ENCODE data around the gene TRAPPC2B.

DNA sequence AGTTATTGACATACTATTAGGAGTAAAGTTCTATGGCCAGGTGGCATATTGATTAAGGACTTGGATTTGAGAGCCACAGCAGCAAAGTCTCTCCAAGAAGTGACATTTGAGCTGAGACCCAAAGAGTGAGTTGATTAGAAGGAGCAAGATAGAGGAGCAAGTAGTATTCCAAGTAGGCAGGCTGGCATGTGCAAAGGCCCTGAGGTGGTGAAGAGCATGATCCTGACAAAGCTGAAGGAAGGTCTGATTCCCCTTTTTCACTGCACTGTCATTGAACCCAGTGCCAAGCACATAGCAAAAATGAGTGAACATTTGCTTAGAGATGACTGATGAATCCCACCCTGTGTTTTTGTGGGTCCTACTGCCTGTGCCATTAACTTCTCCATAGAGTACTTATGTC is 38.4 kb upstream of the TRAPPC2B start:
- TF ChIP-seq EZH2 (IDR thresholded peaks at IDR 0.05; ENCODE audit: borderline replicate concordance, low read depth, low read length, poor library complexity, severe bottlenecking) = no peak
- TF ChIP-seq, protein P1, sequence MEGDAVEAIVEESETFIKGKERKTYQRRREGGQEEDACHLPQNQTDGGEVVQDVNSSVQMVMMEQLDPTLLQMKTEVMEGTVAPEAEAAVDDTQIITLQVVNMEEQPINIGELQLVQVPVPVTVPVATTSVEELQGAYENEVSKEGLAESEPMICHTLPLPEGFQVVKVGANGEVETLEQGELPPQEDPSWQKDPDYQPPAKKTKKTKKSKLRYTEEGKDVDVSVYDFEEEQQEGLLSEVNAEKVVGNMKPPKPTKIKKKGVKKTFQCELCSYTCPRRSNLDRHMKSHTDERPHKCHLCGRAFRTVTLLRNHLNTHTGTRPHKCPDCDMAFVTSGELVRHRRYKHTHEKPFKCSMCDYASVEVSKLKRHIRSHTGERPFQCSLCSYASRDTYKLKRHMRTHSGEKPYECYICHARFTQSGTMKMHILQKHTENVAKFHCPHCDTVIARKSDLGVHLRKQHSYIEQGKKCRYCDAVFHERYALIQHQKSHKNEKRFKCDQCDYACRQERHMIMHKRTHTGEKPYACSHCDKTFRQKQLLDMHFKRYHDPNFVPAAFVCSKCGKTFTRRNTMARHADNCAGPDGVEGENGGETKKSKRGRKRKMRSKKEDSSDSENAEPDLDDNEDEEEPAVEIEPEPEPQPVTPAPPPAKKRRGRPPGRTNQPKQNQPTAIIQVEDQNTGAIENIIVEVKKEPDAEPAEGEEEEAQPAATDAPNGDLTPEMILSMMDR (conservative IDR thresholded peaks at IDR 0.05; ENCODE audit: low read depth, low read length) = no peak
